Prostate gland (tissue), 2 donors: ENCODE data around the gene SUGCT. TPM values are rescaled to one million over a fixed set of nuclear protein-coding genes. Genes with fewer than 3 reads are reported as not detected.

Experiments used
- DNase-seq: peaks from one replicate; pipeline ENCODE4 v3.0.0-alpha.2; 2019; ENCODE audit warnings: low spot score
- H3K27ac ChIP-seq, 2 donors: fragments of 200-600 bp; sonication (generic); 2 replicates each; pipeline ENCODE4 v1.5.1; 2017 to 2019
- H3K27me3 ChIP-seq: fragments of 200-600 bp; sonication (generic); replicated peaks from 2 replicates; pipeline ENCODE4 v1.5.1; 2019; ENCODE audit not compliant: insufficient read depth
- H3K36me3 ChIP-seq, 2 donors: fragments of 200-600 bp; sonication (generic); 1 replicate in 1 of 2; 2 replicates in 1 of 2; pipeline versions ENCODE4 v1.5.1 to v1.8.1; 2017 to 2019
- H3K4me1 ChIP-seq: fragments of 200-600 bp; sonication (generic); replicated peaks from 2 replicates; pipeline ENCODE4 v1.5.1; 2019
- H3K4me3 ChIP-seq, 2 donors: fragments of 200-600 bp; sonication (generic); 2 replicates each; pipeline ENCODE4 v1.5.1; 2017 to 2019
- H3K9me3 ChIP-seq: fragments of 200-600 bp; sonication (generic); 2 replicates; pipeline ENCODE4 v1.5.1; 2017
- POLR2A ChIP-seq: fragments of 450-650 bp; IDR thresholded peaks from one replicate; pipeline ENCODE4 v1.6.1; 2016; ENCODE audit warnings: antibody characterized with exemption, mild to moderate bottlenecking
- POLR2AphosphoS5 ChIP-seq: sonication (generic); formaldehyde crosslinking; IDR thresholded peaks from one replicate; pipeline ENCODE4 v1.6.1; 2017; ENCODE audit warnings: antibody characterized with exemption
- WGBS: methylation state at CpG from one replicate; pipeline ENCODE4 v1.1.5; 2018; 5-methylcytosine and 5-hydroxymethylcytosine counted together
- intact Hi-C: fragments of 100-400 bp; cut with DNase I; formaldehyde crosslinking; loops from one replicate; pipeline ENCODE4 v1.14.2; 2022
- total RNA-seq, 2 donors: library from RNA; depleted of rRNA; stranded (reverse); fragments of >200 nt; gene quantifications; one replicate each; pipeline ENCODE4 v1.1.0, GENCODE V29; 2016
- TF ChIP-seq, protein P1 (sequence below), 4 experiments: fragments of 200-600 bp in 2 of 4; fragments of 450-650 bp in 2 of 4; sonication (generic) in 2 of 4; IDR thresholded peaks; 1 replicate in 3 of 4; 2 replicates in 1 of 4; pipeline ENCODE4 v1.5.1; 2016 to 2019; ENCODE audit warnings: antibody characterized with exemption in 4 of 4, mild to moderate bottlenecking in 2 of 4, moderate library complexity in 2 of 4

SUGCT gene
- total RNA-seq, 2 donors from 2014 or later = 2.2 to 3.2 TPM

DNA sequence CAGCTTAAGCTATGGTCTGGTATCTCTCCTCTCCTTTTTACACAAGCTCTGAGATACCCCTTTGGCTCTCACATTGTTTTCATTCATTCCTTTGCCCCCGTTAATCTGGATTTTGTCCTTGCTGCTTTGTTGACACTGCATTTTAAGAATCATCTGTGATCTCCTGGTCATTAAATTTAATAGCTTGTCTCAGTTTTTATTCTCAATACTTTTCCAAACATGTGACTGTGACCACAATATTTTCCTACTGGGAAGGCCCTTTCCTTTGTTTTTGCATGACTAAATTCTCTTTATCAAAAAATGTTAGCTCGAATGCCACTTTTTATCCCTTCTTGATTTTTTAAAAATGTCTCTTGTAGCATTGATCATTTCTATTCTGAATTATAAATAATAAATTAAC lies 171.2 kb downstream of the SUGCT start:
- no peak overlapping the region for H3K4me3 ChIP-seq
- no peaks in the 10 kb centered on the region for H3K9me3 ChIP-seq
- no peaks in the 10 kb centered on the region for H3K36me3 ChIP-seq
- TF ChIP-seq, protein P1, sequence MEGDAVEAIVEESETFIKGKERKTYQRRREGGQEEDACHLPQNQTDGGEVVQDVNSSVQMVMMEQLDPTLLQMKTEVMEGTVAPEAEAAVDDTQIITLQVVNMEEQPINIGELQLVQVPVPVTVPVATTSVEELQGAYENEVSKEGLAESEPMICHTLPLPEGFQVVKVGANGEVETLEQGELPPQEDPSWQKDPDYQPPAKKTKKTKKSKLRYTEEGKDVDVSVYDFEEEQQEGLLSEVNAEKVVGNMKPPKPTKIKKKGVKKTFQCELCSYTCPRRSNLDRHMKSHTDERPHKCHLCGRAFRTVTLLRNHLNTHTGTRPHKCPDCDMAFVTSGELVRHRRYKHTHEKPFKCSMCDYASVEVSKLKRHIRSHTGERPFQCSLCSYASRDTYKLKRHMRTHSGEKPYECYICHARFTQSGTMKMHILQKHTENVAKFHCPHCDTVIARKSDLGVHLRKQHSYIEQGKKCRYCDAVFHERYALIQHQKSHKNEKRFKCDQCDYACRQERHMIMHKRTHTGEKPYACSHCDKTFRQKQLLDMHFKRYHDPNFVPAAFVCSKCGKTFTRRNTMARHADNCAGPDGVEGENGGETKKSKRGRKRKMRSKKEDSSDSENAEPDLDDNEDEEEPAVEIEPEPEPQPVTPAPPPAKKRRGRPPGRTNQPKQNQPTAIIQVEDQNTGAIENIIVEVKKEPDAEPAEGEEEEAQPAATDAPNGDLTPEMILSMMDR (IDR thresholded peaks at IDR 0.05) = no peak
- TF ChIP-seq POLR2AphosphoS5 (no peak), POLR2A (no peak)
- intact Hi-C loops = no loop called here
- H3K27ac ChIP-seq = no peak overlapping the region
- H3K27me3 ChIP-seq = no peaks in the 10 kb centered on the region
- no peaks in the 10 kb centered on the region for H3K4me1 ChIP-seq
- DNase-seq = no peak
- WGBS = 34% methylated on average over 2 of the region's 2 CpGs

DNA sequence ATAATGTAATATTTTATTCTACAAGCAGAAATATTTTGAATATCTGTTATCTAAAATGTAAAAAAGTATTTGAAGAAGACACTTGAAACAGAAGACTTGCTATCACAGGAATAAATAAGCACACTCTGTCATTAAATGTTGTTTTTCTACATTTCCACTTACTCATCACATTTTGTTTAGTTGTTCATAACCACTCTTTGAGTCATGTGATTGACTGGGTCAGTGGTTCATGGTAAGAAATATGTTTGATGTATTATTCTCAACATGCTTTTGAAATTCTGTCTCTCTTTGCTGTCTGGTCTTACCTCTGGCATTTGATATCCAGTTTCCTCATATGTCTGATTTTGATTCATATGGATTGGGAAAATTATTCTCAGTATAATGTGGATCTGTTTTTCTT lies 171.8 kb downstream of the SUGCT start:
- Histone ChIP-seq H3K4me1 (no peaks in the 10 kb centered on the region), H3K27ac (no peak overlapping the region), H3K36me3 (no peaks in the 10 kb centered on the region), H3K27me3 (no peaks in the 10 kb centered on the region), H3K4me3 (no peak overlapping the region), H3K9me3 (no peaks in the 10 kb centered on the region)
- intact Hi-C loops = no loop called here
- TF ChIP-seq POLR2A = no peak
- TF ChIP-seq, protein P1 (IDR thresholded peaks at IDR 0.05) = no peak
- TF ChIP-seq POLR2AphosphoS5 = no peak
- DNase-seq = no peak

GRCh38 chr7:40310258-40310657 lies 175.5 kb downstream of the SUGCT start:
- intact Hi-C loops = no loop called here
- Histone ChIP-seq H3K4me3 (no peak overlapping the region), H3K27me3 (no peaks in the 10 kb centered on the region), H3K9me3 (no peaks in the 10 kb centered on the region), H3K27ac (no peak overlapping the region), H3K36me3 (no peaks in the 10 kb centered on the region), H3K4me1 (no peaks in the 10 kb centered on the region)
- DNase-seq = no peak
- 74% methylated on average over 4 of the region's 4 CpGs for WGBS
- no peak for TF ChIP-seq POLR2A

- intact Hi-C loops = no loop called here
- DNase-seq = no peak
- TF ChIP-seq, protein P1 (IDR thresholded peaks at IDR 0.05) = no peak
- TF ChIP-seq POLR2A (no peak), POLR2AphosphoS5 (no peak)
These were observed 176.5 kb downstream of the SUGCT start for GRCh38 chr7:40311307-40311706.

GRCh38 chr7:40315277-40315676 lies 180.5 kb downstream of the SUGCT start:
- Histone ChIP-seq H3K27ac (no peak overlapping the region), H3K9me3 (no peaks in the 10 kb centered on the region), H3K4me3 (no peak overlapping the region), H3K27me3 (no peaks in the 10 kb centered on the region), H3K36me3 (no peaks in the 10 kb centered on the region), H3K4me1 (no peaks in the 10 kb centered on the region)
- DNase-seq = no peak
- 94% methylated on average over 2 of the region's 2 CpGs for WGBS
- TF ChIP-seq POLR2A (no peak), POLR2AphosphoS5 (no peak)
- TF ChIP-seq, protein P1 (IDR thresholded peaks at IDR 0.05) = no peak
- intact Hi-C loops = no loop called here

More at GRCh38 chr7:40311307-40311706, 176.5 kb downstream of the SUGCT start:
- H3K4me1 ChIP-seq = no peaks in the 10 kb centered on the region
- no peak overlapping the region for H3K27ac ChIP-seq
- H3K36me3 ChIP-seq = no peaks in the 10 kb centered on the region
- H3K9me3 ChIP-seq = no peaks in the 10 kb centered on the region
- no peaks in the 10 kb centered on the region for H3K27me3 ChIP-seq
- 72% methylated on average over 3 of the region's 3 CpGs for WGBS
- no peak overlapping the region for H3K4me3 ChIP-seq
